GM19455 (cell line): ENCODE data around the gene SV2A.

ENCODE experiments used
- ATAC-seq: cut with Tn5 transposase; IDR thresholded peaks from one replicate; pipeline ENCODE4 v1.9.1; 2021; ENCODE audit not compliant: unreplicated experiment

Gene SV2A

DNA sequence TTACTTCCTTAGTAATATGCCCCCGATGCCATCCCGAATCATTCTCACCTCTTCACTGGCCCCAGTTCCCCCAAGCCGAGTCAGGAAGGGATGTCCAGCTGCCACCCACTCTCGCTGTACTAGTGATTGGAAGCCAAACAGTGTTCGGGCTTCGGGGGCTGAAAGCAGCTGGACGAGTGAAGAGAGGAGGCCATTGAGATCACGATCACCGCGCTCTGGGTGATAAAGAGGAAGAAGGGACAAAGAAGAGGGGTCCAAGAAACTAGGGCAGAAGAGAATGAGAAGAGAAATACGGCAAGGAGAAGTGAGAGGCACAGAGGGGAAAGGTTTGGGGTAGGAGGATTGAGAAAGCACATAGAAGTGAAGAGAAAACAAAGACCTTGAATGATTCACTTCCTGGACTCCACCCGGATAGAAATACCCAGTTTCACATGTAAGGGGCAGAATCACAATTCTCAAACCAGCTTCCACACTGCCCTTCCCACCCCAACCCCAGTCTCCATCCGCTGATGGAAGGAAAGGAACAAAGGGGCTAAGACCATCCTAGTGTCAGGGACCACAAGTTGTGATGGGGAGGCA lies 13.7 kb upstream of the SV2A start:
- no peak for ATAC-seq

DNA sequence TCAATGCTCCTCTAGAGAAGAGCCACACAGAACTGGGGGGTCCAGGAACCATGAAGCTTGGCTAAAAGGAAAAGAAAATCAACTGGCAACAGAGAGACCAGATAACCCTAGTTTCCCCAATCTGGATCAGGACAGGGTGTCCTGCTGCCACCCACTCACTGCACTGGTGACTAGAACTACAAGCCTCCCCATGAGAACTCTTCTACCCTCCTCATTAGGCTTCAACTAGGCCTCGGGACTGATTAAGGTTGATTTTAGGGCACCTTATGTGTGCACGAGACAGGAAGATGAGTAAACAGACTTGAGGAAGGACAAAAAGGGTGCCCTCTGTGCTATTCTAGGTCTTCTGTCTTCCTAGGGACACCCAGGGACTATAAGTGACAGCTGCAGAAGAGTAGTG lies 12.2 kb upstream of the SV2A start:
- no peak for ATAC-seq

DNA sequence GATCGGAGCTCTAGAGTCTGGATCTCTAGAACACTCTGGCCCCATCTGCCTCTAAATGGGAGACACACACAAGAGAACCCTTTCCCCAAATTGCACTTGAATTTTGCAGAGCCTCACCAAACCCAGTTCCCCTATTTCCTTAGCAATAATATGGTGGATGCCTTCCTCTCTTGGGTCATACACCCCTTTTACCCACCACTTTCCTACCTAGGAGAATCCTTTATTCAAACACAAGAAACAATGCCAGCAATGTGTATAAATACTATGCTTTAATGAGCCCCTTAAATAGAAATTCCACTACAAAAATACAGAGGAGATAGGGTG lies 10.7 kb upstream of the SV2A start:
- ATAC-seq: no peak

DNA sequence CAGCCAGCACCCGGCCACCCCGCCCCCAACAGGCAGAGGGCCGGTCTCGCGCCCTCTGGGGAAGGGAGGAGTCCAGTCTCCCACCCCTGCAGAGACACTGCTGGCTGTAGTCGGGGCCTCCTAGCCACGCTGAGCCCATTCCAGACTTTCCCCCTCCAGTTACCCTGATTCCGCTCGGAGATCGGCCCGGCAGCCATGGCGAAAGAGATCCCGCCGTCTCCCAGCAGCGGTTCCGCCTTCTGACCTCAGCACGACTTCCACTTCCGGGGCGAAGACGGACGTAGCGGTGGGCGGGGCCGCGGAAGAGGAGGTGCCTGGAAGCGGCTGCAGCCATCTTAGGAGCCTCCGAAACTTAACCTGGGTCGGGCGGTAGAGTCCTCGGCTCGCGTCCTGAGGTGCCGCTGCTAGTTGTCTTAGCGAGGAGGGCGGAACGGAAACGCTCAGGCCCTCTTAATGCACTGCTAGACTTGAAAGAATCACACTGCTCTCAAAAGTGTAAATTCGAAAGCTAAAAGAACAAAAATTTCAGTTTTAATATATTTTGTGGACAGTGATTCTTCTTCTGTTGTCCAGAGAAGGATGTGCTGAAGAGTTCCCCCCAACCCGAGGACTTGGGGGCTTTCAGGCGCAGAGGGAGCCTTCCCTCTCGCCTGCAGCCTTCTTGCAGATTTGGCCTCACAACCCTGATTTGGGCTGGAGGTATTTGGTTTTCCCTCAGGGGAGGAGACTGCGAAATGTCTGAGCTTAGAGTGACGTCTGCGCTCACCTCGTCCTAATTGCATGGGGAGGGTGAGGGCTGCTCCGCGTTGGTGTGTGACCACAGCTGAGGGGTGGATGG lies 10.1 kb upstream of the SV2A start, which contains the start of gene SF3B4:
Gene SF3B4, minus strand, starts transcription at position 241 of the 838 bp plus-strand sequence. Its CDS starts 44 bp downstream, at position 197.
- ATAC-seq: peak; percentile 88

DNA sequence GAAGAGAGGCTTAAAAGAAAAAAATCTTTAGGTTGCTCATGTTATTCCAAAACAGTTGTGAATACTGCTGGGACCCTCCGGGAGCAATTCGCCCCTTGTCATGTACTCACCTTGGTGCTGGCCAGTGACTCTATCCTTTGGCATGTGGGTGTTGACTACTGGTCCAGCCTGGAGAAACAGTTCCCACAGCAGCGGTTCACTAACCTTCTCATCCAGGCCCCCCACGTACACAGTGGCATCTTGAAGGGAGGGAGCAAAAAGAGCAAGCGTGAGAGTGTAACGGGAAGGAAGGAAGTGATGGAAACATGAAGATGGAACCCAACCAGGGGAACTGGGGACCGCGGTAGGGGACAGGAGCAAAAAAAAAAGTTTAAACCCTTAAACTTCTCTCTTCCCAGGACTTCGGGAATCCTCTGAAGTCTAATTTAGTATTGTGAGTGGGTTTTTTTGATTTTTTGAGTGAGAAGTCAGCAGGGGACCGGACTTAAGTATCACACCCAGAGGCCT lies 9.5 kb upstream of the SV2A start:
- no peak for ATAC-seq

DNA sequence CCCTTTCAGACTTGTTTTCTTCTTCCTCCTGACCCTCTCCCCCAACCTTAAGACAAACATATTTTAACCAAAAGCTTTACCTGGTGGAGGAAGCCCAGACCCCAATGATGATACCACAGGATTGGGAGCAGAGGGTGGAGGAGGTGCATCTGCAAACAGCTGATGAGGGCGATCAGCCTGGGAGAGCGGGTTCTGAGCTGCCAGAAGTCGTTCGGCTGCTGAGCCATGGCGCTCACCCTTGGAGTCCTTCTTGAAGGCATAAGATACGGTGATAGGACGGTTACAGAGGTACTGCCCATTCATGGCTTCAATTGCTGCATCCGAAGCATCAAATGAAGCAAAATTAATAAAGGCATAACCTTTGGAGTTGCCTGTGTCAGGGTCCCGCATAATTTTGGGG lies 8.7 kb upstream of the SV2A start:
- ATAC-seq: no peak

DNA sequence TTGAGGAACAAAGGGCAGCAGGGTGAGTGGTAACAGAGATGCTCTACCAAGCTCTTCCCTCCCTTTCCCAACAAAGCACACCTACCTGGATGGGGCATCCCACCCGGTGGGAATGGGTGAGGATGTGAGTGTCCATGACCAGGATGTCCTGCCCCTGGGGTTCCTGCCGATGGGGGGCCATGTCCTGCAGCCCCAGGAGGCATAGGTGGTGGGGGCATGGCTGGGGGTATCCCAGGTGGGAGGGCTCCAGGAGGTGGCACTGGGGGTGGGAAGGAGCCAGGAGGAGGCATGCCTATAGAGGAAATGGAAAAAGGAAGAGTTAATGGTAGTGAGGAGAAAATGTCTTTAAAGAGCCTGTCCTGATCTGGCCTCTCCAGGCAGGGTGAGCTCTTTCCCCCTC lies 8.1 kb upstream of the SV2A start:
- ATAC-seq: no peak

DNA sequence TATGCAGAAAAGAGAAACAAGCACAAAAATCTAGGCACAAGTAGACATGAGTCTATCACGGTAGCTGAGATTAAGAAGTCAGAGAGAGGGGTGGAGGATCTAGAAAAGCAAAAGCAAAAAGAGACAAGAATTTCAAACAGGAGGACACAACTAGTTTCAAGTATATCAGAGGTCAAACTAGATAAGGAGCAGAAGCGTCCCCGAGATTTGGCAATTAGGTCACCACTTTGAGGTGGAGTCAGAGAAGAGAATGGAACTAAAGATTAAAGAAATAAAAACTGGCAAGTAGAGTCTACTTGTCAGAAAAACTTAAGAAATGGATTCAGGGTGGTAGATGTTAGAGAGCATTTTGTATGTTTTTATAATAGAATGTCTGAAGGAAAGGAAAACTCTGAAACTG lies 7.7 kb upstream of the SV2A start:
- ATAC-seq: no peak

DNA sequence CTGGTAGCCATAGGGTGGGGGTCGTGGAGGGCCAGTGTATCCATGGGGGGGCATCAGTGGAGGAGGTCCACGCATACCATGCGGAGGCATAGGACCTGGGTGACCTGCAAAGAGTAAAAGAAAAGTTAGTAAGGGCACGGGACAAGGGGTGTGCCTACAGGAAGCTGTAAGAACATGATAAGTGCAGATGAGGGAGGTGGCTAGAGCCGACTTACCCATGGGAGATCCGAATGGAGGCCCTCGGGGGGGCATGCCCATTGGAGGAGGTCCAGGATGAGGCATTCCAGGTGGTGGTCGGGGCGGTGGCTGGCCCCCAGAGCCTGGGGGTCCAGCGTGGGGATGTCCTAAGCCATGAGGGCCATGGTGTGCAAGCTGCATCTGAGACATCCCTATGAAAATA lies 6.0 kb upstream of the SV2A start:
- ATAC-seq: no peak

DNA sequence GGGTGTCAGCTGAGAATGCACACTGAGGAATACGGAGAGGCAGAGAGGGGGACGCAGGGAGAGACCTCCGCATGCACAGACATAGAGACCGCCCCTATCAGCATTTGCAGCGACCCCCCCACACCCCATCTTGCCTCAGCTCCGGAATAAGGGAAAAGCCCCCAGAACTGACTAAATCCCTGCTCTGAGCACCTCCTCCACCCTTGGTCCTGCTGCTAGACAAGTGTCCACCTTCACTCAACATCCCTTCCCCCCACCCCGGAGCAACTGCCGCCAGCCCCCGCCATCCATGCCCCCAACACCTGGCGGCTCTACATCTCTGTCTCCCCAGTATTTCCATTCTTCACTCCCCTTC lies 769 bp downstream of the SV2A start:
- ATAC-seq: no peak

DNA sequence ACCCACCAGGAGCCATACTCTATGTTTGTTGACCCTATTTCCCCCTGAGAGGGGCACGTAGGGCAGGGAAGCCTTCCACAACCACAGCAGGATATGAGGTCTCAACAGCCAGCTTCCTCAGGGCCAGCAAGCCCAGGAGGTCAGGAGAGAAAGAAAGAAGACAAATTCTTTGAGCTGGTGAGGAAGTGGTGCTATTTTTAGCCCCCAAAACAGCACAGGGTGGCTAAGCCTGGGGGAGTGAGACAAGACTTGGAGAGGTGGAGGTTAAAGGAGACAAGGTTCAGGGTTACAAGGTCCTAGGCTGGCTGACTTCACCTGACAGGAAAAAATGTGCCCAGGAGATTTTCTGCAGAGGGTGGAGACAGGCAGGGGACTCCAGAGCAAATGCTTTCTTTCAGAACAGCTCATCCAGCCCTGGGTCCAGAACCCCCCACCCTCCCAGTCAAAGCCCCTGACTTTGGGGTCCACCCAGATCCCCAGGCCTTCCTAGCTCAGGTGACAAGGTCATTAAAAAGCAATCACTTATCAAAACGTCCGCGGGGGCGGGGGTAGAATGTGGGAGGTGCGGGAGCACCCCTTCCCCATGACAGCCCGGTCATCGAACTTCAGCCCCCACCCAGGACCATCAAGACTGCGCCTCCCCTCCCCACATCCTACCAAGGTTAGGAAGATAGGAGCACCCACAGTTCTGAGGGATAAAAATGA lies 1.3 kb downstream of the SV2A start:
- no peak for ATAC-seq

DNA sequence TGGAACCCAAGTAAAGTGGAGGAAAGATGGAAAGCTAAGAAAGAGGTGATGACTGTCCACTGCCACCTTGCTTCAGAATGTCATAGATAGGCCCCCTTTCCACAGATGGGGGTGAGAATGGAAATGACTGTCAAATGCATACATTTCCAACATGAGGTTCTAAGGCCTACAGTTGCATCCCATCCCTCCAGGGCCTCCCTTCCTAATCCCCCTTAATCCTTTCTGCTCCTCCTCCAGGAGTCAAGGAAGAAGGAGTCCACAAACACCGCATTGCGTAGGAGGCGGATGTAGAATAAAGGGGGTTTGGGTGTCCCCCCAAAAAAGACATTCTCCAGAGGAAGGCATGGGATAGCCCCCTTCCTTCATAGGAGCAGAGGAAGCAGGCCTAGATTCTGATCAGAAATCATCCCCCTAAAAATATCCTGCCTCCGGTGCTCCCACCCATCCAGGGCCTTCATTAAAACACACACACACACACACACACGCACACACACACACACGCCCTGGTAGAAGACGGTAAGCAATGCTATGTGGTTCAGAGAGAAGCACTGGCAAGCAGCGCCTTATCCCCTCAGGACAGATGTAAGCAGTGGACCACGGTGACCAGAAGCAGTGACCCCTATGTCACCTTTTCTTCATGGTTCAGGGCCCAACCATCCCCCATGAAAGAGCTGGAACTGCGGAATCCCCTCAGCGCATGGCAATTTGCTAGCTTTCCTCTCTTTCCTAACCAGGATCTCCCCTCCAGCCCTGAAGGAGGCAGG lies 2.0 kb downstream of the SV2A start:
- no peak for ATAC-seq

DNA sequence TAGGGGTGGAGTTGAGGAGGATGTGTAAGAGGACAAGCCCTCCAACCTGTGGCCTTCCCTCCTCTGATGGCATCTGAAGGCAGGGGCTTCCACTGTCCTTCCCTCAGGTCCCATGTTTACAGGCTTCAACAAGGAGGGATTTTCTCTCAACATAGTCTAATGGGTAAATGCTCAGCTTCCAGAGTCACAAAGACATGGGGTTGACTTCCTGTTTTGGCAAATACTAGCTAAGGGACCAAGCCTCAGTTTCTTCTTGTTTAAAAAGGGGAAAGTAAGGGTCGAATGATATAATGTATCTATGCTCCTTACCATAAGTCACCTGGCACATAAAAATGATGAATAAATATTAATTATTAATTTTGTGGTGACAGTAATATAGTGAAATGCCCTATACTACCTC lies 3.1 kb downstream of the SV2A start:
- ATAC-seq: no peak

DNA sequence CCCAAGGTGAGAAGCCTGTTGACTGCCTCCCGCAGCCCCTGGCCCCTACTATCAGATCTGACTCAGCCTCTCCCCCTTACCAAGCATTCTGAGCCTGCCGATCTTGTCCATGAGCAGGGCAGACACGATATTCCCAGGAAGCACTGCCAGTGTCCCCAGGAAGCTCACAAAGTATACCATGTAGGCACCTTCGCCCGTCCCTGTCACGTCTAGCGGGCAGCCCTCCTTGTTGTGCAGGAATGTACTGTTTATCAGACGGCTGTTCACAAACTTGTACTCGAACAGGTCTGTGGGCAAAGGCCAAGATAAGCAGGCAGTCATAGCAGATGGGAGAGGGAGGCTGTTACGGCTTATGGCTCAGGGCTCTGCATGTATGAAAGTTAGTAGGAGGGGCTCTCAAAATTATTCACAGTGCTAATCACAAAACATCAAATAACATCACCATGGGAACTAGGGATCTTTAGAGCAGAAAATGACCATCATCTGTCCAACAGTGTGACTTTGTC lies 11.0 kb downstream of the SV2A start:
- no peak for ATAC-seq

DNA sequence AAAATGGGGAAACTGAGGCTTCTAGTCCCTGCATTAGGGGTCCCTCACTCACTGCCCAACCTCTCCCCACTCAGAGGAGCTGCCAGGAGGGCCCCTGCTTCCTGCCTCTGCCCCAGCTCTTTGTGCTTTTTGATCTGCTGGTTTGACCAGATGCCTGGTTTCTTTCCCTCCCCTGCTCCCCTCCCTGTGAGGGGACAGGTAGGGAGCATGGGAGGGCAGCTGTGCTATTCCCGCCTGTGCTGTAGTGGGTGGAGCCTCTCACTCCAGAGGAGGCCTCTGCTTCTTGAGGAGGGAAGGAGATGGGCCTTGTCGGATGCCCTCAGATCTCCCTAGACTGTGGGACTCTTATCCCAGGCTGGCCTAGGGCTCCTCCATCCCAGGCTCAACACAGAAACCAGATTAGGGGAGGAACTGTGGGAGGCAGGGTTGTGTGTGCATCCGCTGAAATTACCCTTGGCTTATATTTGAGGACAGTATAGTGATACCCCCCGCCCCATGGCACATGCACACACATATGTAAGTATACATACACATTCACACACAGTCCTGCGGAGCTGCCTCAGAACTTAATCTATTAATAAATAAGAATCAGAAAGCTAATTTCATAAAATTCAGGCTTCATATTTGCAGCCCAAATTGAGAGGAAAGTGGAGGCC lies 13.7 kb downstream of the SV2A start:
- no peak for ATAC-seq

DNA sequence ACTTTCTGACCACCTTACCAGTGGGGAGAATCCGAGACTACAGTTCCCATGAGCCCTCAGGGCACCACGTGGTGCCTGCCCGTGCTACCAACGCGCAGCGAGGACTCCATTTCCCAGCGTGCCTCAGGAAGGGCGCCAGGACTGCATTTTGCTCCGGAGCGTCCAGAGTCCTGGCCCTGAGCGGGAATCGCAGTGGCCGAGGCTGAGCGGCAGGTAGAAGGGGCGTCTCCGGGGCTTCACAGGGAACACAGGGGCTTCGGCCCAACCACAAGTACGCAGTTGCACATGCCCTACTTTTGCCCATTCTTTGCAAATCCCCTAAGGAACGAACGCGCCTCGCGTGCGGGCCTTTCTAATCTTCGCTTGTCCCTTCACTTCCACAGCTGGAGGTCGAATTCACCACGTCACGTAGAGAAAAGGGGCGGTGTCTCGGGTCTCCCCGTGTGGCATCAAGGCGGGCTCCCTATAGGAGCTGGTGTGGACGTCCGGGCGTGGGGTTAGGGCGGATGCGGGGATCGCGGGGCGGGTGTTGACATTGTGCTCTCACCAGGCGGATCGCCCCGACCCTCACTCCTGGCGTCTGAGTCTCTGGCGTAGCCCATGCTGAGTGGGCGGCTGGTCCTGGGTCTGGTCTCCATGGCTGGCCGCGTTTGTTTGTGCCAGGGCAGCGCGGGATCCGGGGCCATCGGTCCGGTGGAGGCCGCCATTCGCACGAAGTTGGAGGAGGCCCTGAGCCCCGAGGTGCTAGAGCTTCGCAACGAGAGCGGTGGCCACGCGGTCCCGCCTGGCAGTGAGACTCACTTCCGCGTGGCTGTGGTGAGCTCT lies 18.0 kb downstream of the SV2A start, which contains the start of gene BOLA1:
Gene BOLA1, plus strand, starts transcription at position 109 of the 825 bp plus-strand sequence. Its CDS starts 492 bp downstream, at position 601.
- ATAC-seq: no peak

DNA sequence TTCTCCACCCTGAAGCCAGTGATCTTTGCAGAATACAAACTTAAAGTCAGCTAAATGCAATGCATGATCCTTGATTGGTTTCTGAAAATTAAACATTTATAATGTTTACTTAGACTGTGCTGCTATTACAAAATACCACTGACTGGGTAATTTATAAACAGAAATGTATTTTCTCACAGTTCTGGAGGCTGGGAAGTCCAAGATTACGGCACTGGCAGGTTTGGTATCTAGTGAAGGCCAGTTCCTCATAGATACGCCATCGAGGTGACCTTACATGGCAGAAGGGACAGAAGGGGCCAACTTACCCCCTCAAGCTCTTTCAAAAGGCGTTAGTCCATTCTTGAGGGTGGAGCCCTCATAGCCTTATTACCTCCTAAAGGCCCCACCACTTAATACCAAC lies 21.1 kb downstream of the SV2A start:
- no peak for ATAC-seq

DNA sequence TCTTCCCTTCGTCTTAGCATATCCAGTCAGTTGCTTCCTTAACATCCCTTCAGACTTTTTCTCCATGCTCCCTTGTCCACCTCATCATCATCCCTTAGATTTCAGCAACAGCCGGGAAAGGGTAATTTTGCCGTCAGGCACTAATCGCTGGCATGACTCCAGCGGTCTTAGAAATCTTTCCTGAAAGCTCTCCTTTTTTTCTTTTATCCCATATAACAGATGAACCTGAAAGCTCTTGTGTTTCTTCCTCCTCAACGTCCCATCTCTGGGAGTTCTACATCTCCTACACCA lies 28.7 kb downstream of the SV2A start:
- ATAC-seq: no peak

DNA sequence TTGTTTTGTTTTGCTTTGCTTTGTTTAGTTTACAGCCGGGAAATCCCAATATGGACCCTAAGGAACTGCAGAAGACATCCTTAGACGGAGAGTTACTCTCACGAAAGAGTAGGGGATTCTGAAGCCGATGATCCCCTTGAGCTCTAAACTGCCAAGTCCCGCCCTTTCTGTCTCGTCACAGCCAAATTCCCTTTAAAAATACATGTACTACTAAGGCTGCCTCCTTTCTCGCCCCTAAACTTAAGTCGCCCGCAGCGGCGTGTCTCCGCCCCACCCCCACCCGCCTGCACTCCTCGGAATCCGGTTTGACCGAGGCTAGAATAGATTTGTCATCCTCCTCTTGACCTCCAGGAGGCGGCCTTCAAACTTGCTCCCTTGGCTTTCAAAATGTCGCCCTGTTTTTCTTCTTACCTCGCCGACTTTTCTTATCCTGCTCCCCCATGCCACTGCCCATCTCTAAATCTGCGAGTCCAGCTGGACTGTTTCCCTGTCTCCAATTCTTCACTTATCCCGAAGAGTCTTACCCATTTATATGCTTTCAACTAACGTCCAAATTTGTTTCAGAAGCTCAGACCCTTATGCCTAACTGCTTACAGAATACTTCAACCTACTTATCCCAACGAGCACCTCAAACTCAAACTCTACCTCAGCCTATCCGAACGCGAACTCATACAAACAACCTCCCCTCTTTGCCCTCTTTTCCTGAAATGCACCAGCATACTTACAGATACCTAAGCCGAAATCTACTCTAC lies 29.2 kb downstream of the SV2A start:
- ATAC-seq: peak; percentile 12
